Measurements from ENCODE around the gene ARHGEF16.
A peak's percentile ranks its signal among the peaks of the same experiment; 100 is the strongest.

ARHGEF16 gene

GRCh38 chr1:3483801-3484444, 29.5 kb downstream of the ARHGEF16 start:
- DNase-seq = no peak

- DNase-seq = no peak
Observed at GRCh38 chr1:3485016-3485415, 30.6 kb downstream of the ARHGEF16 start.

- DNase-seq = no peak
Observed at GRCh38 chr1:3488432-3488831, 34.0 kb downstream of the ARHGEF16 start.

- no peak for DNase-seq
Observed at GRCh38 chr1:3490046-3490745, 35.7 kb downstream of the ARHGEF16 start.

- peak; percentile 53 for DNase-seq
Observed at GRCh38 chr1:3491291-3492246, 37.1 kb downstream of the ARHGEF16 start.

- no peak for DNase-seq
Observed at GRCh38 chr1:3492545-3493246, 38.2 kb downstream of the ARHGEF16 start.

DNA sequence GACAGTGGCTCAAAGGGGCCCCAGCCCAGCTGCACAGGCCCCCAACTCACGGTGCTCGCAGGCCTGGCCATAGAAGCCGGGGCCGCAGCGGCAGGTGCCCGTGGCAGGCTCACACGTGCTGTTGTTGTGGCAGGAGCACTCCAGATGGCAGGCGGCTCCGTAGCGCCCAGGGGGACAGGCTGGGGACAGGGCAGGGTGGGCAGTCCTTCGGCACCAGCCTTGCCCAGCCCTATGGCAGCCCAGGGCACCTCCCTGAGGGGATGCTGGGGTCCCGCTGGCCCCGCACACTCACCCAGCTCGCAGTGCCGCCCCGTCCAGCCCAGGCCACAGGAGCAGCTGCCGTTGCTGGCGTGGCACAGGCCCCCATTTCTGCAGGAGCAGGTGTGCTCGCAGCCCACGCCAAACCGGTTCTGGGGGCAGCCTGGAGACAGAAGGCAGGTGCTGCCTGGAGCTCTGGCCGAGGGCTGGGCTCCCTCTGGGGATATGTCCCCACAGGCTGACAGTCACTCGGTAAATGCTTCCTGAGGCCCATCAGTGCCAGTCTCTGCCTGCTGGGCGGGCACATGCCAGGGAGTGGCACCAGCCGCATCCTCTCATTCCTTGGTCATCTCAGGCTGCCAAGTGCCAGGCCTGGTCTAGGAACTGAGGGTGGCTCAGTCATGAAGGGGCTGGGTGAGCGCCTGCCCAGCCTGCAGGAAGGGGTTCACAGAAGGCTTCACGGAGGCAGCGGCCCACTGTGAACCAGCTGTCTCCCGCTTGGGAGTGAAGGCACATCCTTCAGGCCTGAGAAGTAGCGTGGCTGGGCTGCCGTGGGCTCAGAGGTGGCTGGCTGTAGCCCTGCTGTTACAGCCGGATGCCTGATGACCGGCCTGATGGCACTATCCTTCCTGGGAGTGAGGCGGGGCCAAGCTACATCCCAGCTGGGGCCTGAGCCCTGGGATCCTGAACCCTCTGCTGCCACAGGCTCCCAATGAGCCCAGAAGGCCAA, 40.1 kb downstream of the ARHGEF16 start:
- peak; percentile 80 for DNase-seq

- DNase-seq = no peak
Observed at GRCh38 chr1:3495776-3496745, 41.6 kb downstream of the ARHGEF16 start.

- no peak for DNase-seq
Observed at GRCh38 chr1:3496916-3497315, 42.5 kb downstream of the ARHGEF16 start.

GRCh38 chr1:3497521-3497920, 43.1 kb downstream of the ARHGEF16 start:
- DNase-seq = no peak

- no peak for DNase-seq
Observed at GRCh38 chr1:3498246-3498930, 43.9 kb downstream of the ARHGEF16 start.

DNA sequence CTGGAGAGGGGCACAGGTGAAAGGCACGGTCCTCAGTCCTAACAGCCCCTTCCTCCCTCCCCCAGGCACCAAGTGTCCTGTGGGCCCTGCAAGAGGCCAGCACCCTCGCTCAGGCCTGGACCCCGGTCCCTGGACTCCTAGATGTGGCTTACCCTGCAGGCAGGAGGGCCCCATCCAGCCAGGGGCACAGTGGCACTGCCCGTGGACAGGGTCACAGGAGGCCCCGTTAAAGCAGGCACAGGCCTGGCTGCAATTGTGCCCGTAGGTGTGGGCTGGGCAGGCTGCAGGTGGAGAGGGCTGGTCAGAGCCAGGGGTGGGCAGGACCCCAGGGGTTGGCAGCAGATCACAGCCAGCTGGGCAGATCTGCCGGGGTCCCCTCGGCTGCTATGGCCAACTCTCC, 44.5 kb downstream of the ARHGEF16 start:
- DNase-seq = no peak

- no peak for DNase-seq
Observed at GRCh38 chr1:3499611-3500010, 45.1 kb downstream of the ARHGEF16 start.

GRCh38 chr1:3500265-3500835, 45.9 kb downstream of the ARHGEF16 start:
- DNase-seq = no peak

- no peak for DNase-seq
Observed at GRCh38 chr1:3501437-3501836, 47.0 kb downstream of the ARHGEF16 start.

GRCh38 chr1:3501856-3502640, 47.6 kb downstream of the ARHGEF16 start:
- no peak for DNase-seq

DNA sequence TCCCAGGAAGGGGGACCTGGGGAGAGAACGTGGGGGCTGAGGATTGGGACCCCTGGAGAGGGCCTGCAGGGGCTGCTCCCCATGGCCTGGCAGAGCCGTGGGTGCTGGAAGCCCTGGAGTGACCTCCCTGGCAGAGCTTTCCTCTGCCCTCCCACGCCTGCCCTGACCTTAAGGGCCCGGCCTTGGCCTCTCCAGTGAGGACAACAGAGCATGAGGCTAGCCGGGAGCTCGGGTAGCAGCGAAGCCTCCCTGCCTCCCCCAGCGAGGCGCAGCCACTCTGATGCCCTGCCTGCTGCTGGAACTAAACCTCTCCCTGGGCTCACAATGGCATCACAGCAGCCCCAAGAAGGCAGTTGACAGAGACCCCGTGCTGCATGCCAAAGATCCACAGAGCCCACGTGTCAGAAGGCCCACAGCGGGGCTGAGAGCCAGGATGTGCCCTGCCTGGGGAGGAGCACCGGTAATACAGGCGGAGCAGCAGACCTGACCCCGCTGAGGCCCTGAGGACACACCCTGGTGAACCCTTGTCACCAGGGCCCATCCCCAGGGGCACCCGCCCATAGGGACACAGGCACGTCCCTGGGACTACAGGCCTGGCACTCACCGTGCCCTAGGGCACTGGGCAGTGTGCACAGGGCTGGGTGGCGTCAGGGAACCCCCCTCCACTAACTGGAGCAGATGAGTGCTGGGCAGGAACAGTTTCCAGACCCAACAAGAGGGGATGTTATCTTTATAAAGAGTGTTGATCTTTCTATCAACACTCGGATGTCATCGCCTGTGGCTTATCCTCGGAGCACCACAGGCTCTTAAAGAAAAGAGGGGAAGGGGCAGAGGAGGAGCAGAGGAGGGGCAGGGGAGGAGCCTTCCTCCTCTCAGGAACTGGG, 48.4 kb downstream of the ARHGEF16 start:
- no peak for DNase-seq

DNA sequence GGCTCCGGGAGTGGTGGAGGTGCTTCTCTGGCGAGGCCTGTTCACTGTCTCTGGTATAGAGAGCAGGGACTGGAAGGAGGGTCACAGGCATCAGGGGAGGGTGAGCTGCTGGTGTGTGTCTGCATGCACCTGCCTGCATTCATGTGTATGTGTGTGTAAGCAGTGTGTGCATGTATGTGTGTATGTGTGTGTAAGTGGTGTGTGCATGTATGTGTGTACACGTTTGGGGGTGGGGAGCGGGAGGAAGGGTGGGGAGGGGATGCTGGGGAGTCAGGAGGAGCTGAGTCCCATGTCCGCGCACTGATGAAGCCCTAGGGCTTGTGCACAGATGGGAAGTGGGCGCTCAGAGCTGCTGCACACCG, 49.0 kb downstream of the ARHGEF16 start:
- DNase-seq = no peak

All from NCI-H1105 treated with DMSO at 0.1 percent for 48 hours (cell line).